ENCODE results near the gene ELP5.
A peak's percentile ranks its signal among the peaks of the same experiment; 100 is the strongest.

Gene ELP5

GRCh38 chr17:7261379-7262191 lies 9.6 kb downstream of the ELP5 start:
- Histone ChIP-seq H3K27me3 (ENCODE audit: control insufficient read depth, insufficient read depth, low read length) (no peaks in the 10 kb centered on the region), H3K9ac (peak overlapping the region; percentile 99), H3K4me1 (peaks cover 15% of the 10 kb centered on the region), H3K9me3 (ENCODE audit: control insufficient read depth, low read length) (no peaks in the 10 kb centered on the region), H3K27ac (peak overlapping the region; percentile 99), H3K4me3 (ENCODE audit: low read depth, low read length) (peak overlapping the region; percentile 83), H2AFZ (peak overlapping the region; percentile 97), H3K4me2 (ENCODE audit: low read length) (peak overlapping the region; percentile 99), H3K36me3 (ENCODE audit: control insufficient read depth, insufficient read depth, low read length) (no peaks in the 10 kb centered on the region), H3K79me2 (peaks cover 11% of the 10 kb centered on the region)
- TF ChIP-seq CTCF (IDR thresholded peaks at IDR 0.05) = no peak

- Histone ChIP-seq H3K79me2 (peaks cover 11% of the 10 kb centered on the region), H3K9ac (peak within 1 kb of the TSS; percentile 99), H3K4me1 (peaks cover 15% of the 10 kb centered on the region), H2AFZ (peak within 1 kb of the TSS; percentile 97), H3K4me3 (ENCODE audit: low read depth, low read length) (peak within 1 kb of the TSS; percentile 83), H3K36me3 (ENCODE audit: control insufficient read depth, insufficient read depth, low read length) (no peaks in the 10 kb centered on the region), H3K27ac (peak within 1 kb of the TSS; percentile 99), H3K27me3 (ENCODE audit: control insufficient read depth, insufficient read depth, low read length) (no peaks in the 10 kb centered on the region), H3K4me2 (ENCODE audit: low read length) (peak within 1 kb of the TSS; percentile 99), H3K9me3 (ENCODE audit: control insufficient read depth, low read length) (no peaks in the 10 kb centered on the region)
- TF ChIP-seq CTCF (IDR thresholded peaks at IDR 0.05) = peak; percentile 77
These were observed 10.3 kb downstream of the ELP5 start, which contains the start of gene CLDN7 for GRCh38 chr17:7262192-7262934. Gene CLDN7, minus strand, starts transcription at chr17:7262478. Its CDS starts 435 bp downstream, at chr17:7262043.

- H3K9ac ChIP-seq = peak overlapping the region; percentile 90
- H3K27ac ChIP-seq = peak overlapping the region; percentile 99
- H3K27me3 ChIP-seq (ENCODE audit: control insufficient read depth, insufficient read depth, low read length) = no peaks in the 10 kb centered on the region
These were observed 11.2 kb downstream of the ELP5 start for GRCh38 chr17:7262935-7263800.

GRCh38 chr17:7263801-7264078 lies 11.7 kb downstream of the ELP5 start:
- Histone ChIP-seq H3K27ac (no peak overlapping the region), H3K4me1 (peaks cover 15% of the 10 kb centered on the region), H3K27me3 (ENCODE audit: control insufficient read depth, insufficient read depth, low read length) (no peaks in the 10 kb centered on the region), H3K9me3 (ENCODE audit: control insufficient read depth, low read length) (no peaks in the 10 kb centered on the region), H3K79me2 (peaks cover 11% of the 10 kb centered on the region), H3K4me3 (ENCODE audit: low read depth, low read length) (no peak overlapping the region), H3K9ac (no peak overlapping the region), H3K4me2 (ENCODE audit: low read length) (peak overlapping the region; percentile 99), H3K36me3 (ENCODE audit: control insufficient read depth, insufficient read depth, low read length) (no peaks in the 10 kb centered on the region), H2AFZ (no peak overlapping the region)
- TF ChIP-seq CTCF (IDR thresholded peaks at IDR 0.05) = no peak

More at GRCh38 chr17:7262935-7263800, 11.2 kb downstream of the ELP5 start:
- Histone ChIP-seq H3K4me2 (ENCODE audit: low read length) (peak overlapping the region; percentile 99), H3K36me3 (ENCODE audit: control insufficient read depth, insufficient read depth, low read length) (no peaks in the 10 kb centered on the region), H2AFZ (peak overlapping the region; percentile 97), H3K4me3 (ENCODE audit: low read depth, low read length) (peak overlapping the region; percentile 83), H3K79me2 (peaks cover 11% of the 10 kb centered on the region), H3K4me1 (peaks cover 15% of the 10 kb centered on the region), H3K9me3 (ENCODE audit: control insufficient read depth, low read length) (no peaks in the 10 kb centered on the region)
- TF ChIP-seq CTCF (IDR thresholded peaks at IDR 0.05) = no peak
